NCI-H446 treated with DMSO at 0.1 percent for 48 hours (cell line): ENCODE data around the gene ESF1.
A peak's percentile ranks its signal among the peaks of the same experiment; 100 is the strongest.

Experiments used
- DNase-seq: peaks from one replicate; lab custom pipeline; 2025; lab: John Stamatoyannopoulos, UW

ESF1 gene

GRCh38 chr20:13784893-13785715 lies at the start of gene ESF1, which contains the start of gene NDUFAF5:
ESF1 (minus strand) TSS chr20:13784919; CDS start chr20:13783140, 1,779 bp downstream.
NDUFAF5 (plus strand) TSS chr20:13785028; CDS start chr20:13785069, 41 bp downstream.
- DNase-seq: peak; percentile 96

GRCh38 chr20:13831476-13831875 lies 46.8 kb upstream of the ESF1 start:
- no peak for DNase-seq

- DNase-seq: no peak
Measured at GRCh38 chr20:13825465-13825864, 40.7 kb upstream of the ESF1 start.

- no peak for DNase-seq
Measured at GRCh38 chr20:13824459-13824858, 39.7 kb upstream of the ESF1 start.

GRCh38 chr20:13822459-13822858 lies 37.7 kb upstream of the ESF1 start:
- no peak for DNase-seq

- no peak for DNase-seq
Measured at GRCh38 chr20:13821876-13822275, 37.2 kb upstream of the ESF1 start.

- peak; percentile 13 for DNase-seq
Measured at GRCh38 chr20:13819885-13820645, 35.3 kb upstream of the ESF1 start.

- no peak for DNase-seq
Measured at GRCh38 chr20:13817342-13817741, 32.6 kb upstream of the ESF1 start.

- DNase-seq: no peak
Measured at GRCh38 chr20:13816757-13817156, 32.0 kb upstream of the ESF1 start.

- no peak for DNase-seq
Measured at GRCh38 chr20:13814672-13815071, 30.0 kb upstream of the ESF1 start.

GRCh38 chr20:13813910-13814309 lies 29.2 kb upstream of the ESF1 start:
- DNase-seq: no peak

GRCh38 chr20:13810446-13810845 lies 25.7 kb upstream of the ESF1 start:
- DNase-seq: no peak

- no peak for DNase-seq
Measured at GRCh38 chr20:13809855-13810254, 25.1 kb upstream of the ESF1 start.

GRCh38 chr20:13809373-13809772 lies 24.7 kb upstream of the ESF1 start:
- DNase-seq: no peak

GRCh38 chr20:13800728-13801134 lies 16.0 kb upstream of the ESF1 start:
- DNase-seq: peak; percentile 95

GRCh38 chr20:13799974-13800373 lies 15.3 kb upstream of the ESF1 start:
- DNase-seq: no peak

- DNase-seq: no peak
Measured at GRCh38 chr20:13799040-13799439, 14.3 kb upstream of the ESF1 start.

- no peak for DNase-seq
Measured at GRCh38 chr20:13794667-13795066, 9.9 kb upstream of the ESF1 start.

GRCh38 chr20:13793001-13793400 lies 8.3 kb upstream of the ESF1 start:
- DNase-seq: no peak

- DNase-seq: no peak
Measured at GRCh38 chr20:13791540-13792459, 7.1 kb upstream of the ESF1 start.

- no peak for DNase-seq
Measured at GRCh38 chr20:13790708-13791107, 6.0 kb upstream of the ESF1 start.
